GM19372 (cell line): Measurements from ENCODE around the gene LPP.

Experiments
- ATAC-seq: cut with Tn5 transposase; IDR thresholded peaks from one replicate; pipeline ENCODE4 v1.9.1; 2021; ENCODE audit warnings: mild to moderate bottlenecking, low read depth, moderate library complexity; ENCODE audit not compliant: unreplicated experiment

The LPP gene

DNA sequence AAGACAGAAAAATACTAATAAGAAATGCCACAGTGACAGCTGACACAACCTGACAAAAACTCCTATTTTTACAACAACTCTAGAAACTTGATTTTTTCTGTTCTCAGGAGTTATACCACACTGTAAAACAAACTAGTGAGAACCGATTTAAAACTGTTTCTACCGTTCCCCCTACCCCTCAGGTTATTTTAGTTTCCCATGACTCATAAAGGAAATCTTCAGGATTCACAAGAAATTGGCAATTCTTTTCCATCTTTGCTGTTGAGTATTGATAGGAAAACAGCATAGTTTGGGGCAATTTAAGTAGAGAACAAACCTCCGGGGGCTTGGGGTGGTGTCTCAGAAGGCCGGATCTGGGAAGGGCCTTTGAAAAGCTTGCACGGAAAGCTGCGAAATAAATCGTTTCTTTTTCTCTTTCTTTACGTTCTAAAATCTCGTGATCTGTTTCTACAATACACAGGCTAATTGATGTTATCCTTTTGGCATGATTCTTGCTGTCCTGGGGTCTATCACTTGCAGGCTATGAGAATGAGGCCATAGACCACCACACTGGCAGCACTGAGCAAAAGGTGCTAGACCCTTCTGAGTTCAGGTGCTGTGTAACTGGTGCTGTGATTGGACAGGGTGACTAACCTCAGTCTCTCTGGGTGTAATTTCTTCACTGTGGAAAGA, 89.3 kb downstream of the LPP start:
- ATAC-seq, result no peak

DNA sequence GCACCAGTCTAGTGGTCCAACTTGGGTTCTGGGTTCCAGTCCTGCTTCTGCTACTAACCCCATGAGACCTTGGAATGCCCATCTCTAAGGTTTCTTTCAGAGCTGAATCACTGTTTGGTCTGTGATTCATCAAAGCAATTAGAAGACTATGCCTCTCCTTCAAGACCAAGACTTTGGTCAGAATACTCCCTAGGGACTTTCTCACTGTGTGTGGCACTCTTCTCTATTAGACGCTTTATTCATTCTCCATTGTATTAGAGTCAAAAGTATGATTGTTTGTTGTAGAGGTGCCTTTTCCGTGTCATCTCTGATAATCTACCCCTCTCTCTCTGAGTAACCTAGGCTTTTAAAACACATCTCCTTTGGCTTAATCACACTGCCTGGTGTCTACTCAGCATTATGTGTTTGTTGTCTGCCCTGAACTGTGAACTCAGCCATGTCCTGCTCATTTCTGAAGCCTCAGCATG, 90.5 kb downstream of the LPP start:
- ATAC-seq, result no peak

DNA sequence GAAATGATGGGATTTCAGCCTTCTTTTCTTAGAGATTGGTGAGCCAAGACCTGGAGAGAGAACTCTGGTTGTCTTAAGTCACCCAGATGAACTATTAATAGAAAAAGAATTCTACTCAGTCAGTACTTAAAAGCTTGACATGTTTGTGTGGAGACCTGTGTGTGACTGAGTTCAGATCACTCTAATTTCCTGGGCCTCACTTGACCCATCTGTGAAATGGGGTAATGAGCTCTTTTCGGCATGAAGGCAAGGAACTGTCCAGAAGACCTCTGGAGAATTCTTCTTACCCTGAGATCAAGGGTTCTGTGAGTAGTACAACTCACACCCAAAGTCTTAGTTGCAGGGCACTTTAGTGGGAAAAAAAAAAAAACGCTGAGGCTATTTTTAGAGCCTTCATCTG, 92.9 kb downstream of the LPP start:
- no peak for ATAC-seq

DNA sequence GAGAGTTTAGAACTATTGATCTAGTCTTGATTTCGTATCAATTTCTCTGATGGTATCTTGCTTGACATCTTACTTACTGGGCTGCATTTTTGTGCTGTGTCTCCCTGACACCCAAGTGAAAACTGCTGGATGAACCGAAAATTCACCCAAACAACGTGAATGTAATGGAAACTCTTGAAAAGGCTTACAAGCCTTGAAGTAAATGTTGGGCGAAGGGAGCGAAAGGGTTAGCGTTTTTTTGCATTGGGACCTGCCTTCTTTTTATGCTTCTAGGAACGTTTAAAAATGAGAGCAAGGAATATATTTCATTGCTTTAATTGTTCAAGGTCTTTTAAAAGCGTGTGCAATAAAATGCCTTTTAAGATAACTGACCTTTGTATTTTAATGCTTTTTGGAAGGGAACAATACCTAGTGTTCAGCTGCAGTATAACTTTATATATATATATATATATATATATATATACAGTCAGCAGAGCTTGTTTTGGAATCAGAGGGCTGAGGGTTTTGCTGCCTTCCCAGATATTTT, 94.1 kb downstream of the LPP start:
- ATAC-seq, result no peak

DNA sequence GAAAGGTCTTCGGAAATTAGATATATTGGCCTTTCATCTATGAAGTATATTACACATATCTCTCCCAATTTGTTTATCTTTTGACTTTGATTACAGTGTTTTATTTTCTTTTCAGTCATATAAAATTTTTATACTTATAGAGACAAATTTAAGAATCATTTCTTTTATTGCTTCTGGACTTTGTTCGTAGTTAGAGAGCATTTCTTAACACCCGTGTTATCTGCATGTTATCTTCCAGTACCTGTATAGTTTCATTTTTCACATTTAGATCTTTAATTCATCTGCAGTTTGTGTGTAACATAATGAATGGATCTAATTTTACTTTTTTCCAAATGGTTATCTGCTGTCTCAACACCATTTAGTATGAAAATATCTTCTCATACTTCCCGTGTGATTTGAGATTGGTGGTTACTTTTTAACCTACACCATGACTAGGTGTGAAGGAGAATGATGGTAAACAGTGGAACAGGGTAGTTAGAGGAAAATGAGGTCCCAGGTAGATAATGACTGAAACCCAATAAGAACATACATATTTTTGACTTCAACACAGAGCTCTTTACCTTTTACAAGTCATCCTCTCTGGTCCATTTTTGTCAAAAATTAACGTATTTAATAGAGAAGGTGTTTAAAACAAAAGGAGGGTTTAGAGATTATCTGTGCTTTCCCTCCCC, 99.3 kb downstream of the LPP start:
- ATAC-seq, result no peak

DNA sequence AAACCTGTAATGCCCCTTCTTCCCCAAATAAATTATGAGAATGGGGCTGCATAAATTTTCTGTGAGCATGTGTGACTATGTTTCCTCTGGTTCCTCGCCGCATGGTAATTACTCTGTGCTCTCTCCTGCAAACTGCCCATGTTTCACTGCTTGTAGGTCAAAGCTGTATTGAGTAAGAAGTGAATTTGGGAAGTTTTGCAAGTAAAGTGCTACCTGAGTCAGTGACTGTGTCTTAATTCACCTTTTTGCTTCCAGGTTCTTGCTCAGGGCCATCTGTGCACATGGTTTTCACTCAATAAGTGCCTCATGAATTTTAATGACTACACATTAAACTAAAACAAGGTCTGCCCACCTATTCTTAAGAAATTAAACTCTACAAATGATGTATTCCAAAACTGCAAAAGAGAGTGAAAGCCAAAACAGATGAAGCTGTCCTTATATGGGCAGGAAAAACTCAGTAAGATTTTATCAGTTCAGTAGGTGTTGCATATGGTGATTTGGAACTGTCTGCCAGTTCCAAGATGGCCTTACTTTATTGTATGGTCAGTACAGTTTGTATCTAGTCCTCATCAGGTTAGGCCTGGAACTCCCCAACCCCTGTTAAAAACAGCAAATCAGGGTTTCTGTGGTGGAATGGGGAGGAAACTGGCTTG, 100.0 kb downstream of the LPP start:
- no peak for ATAC-seq

DNA sequence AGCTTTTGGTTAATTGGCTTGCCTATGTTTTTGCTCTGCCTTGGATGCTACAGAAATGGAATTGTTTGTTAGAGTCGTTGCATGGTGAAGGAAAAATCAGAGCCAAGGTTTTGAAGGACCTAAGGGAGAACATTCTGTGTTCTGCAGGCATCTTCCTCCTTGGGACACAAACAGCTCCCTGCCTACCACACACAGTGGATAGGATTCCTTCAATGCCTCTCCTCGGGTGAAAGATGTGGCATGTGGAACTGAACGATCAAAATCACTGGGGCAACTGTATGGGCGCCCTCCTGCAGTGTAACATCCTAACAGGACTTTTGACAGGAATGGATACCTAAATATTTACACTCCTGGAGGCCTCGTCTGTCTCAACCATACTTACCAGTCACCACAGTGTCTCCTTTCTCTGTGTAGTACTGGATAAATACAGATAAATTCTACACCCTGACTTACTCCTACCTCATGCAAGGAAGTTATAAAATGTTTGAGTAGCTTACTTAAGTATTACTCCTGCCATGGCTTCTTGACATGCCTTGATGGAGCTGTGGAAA, 100.6 kb downstream of the LPP start:
- ATAC-seq, result no peak

DNA sequence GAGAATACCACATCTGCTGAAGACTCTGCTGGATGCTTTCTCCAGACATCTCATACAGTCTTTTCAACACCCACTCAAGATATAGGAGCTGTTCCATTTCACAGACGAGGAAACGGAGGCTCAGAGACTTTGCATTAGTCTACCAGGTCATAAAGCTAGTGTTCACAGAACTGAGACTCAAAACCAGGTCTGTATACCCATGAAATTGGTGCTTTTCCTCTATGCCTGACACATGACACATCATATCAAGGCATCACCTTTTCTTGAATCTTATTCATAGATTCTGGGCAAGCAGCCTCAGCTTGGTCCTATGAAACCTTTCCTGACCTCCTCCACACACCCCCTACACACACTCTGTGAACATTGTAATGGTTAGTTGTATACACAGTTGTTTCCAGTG, 101.2 kb downstream of the LPP start:
- no peak for ATAC-seq

DNA sequence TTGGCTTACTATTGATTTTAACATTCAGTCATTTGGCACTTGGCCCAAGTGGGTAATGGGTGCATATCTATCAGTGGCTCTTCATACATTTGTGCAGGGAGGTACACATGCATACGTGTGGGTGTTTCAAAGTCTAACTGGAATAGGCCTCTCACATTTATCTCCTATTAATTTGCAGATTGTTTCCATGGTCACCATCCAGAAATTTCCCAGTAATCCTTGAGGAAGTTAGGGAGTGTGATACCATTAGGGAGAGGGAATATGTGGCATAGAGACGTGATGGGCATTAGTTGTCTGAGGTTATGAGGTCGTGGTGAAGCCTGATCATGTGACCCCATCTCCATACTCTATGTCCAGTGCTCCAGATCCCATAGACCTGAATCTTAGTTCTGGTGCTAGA, 102.8 kb downstream of the LPP start:
- no peak for ATAC-seq

DNA sequence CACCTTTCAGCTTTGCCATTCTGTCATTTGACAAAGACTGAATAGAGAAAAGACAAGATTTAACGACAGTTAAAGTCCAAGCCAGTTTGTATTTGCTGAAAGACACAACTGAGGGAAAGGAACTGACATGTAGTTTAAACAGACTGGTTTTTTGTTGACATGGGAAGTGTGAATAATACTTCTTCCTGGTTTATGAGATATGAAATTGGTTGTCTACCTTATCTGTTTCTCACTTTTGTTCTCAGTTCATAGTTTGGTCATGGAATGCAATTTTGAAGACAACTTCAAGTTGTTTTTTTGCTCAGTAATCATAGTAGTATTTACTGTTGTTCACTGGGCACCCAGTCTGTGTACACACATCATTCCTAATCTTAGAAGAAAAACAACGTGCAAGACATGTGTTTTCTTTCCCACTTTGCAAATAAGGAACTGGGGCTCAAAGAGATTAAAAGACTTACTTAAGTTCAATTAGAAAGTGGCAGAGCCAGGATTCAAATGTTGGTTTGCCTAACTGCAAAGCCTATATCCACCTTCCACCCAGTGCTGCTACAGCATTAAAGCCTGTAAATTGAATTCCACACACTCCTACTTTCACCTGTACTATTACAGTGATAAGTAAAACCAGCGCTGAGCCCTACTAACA, 103.5 kb downstream of the LPP start:
- ATAC-seq, result no peak

DNA sequence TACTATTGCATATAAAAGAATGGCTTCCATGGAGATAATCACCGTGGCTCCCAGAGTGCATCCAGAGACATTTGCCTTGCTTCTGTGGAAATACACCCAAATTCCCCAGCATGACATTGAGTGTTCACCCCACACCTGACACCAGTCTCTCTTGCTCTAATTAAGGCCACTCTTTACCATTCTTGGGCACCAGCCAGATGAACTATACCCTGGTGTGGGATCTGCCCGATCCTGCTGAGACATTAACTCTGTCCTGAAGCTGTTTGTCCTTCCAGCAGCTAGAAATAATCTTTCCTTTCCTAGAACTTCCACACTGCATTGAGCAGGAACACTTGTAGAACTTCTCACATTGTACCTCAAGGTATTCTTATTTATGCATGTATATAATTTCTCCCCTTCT, 105.2 kb downstream of the LPP start:
- ATAC-seq, result no peak

DNA sequence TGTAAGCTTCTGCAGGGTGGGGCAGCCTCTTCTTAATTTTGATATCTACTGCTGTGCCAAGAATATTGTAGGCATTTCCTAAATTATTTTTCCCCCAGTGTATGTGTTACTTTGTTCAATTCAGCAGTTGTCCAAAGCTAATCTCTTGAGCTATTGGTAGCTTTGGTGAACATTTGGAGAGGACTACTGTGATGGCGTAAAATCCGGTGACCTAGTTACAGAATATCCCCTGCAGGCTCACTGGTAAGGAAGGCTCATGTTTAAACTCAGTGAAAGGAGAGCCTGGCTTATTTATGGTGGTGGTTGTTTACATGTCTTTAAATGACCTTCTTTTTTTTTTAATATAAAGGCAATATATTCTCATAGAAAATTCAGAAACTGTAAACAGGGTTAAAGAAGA, 105.6 kb downstream of the LPP start:
- ATAC-seq, result no peak

DNA sequence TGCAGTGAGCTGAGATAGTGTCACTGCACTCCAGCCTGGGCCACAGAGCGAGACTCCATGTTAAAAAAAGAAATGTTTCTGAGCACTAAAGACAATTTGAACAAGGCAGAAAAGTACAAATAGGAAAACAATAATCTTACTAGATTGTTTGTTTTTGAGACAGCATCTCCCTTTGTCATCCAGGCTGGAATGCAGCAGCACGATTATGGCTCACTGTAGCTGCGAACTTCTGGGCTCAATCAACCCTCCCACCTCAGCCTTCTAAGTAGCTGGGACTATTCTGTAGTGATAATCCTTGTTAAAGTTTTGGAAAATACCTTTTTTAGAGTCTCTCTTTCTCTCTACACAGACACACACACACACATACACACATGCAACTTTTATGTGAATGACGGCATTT, 107.1 kb downstream of the LPP start:
- ATAC-seq, result no peak

DNA sequence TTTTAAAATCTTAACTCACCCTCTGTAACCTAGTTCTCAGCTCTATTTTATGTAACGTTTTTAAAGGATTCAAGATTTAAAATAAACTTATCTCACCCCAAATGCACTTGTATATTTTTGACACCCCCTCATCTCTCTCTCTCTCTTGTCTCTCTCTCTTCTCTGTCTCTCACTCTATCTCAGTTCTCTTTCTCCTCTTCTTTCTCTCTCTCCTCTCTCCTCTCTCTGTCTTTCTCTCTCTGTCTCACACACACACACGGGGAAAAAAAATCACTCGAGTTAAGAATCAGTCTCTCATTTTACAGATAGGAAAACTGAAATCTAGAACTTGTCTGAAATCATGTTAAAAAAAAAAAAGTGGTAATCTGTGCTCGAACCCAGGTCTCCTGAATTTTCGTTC, 108.5 kb downstream of the LPP start:
- no peak for ATAC-seq

DNA sequence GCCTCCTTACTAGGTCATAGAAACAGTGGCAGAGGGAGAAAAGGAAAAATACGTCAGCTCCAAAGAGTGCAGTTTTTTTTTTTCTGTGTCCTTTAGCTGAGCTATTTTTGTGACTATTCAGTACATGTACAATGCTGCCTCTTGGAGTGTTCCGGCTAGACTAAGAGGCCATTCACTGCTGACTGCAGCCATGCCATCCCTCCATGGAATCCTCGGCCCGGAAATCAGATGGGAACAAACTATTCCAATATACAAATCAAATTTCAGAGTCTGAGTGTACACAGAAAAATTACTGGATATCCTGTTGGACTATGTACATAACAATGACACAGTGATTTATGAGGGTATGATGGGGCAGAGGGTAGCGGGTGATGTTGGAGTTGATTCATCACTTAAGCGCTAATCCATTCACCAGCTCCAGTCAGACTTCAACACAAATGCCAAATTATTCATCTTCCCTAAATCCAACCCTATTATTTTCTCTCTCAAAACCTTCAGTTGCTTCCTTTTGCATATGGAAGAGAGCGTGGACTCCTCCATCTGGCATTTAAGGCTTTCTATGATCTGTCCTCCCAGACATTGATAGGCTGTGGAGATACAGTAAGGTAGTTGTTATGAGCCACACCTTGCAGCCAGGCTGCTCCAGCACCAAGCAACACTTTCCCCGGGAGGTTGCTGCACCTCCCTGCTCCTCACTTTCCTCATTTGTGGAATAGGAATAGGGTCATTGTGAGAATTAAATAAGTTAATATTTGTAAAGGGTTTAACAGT, 109.1 kb downstream of the LPP start:
- ATAC-seq, result no peak

DNA sequence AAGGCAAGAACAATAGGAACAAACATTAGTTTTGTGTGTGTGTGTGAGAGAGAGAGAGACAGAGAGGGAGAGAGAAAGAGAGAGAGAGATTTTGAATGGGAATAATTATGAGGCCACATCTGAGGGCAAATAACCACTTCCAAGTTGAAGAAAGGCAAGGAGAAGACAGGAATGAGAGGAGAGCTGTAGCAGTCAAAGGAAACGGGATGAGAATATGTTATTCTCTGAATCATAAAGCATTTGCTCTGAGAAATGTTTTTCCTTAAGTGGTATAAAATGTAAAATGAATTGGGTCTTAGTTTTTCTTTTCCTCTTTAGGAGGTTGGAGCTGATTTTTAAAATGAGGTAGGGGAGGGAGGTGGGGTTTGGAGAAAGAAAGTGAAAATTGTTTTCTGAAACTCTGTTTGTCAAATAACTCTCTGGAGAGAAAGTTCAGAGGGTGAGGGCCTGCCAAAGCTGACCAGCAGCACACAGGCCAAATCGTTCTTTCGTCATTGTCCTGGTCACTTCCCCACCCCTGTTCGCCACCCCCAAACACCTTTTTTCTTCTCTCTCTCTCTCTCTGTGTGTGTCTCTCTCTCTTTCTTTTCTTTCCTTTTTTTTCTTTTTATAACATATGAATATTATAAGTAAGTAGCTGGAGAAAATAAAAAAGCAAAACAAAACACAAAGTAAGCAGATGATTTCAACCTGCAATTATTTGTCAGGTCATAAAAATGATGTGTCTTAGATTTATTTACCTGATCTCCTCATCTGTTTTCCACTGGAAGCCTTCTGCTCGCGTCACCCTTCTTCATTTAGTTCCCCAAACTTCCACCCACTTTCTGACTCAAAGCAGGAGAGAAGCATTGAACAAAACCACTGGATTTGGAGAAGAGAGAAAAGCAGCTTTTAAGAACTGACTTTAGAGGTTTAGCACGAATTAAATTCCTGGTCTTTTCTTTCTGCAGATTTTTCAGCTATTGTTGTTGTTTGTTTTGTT, 110.6 kb downstream of the LPP start:
- no peak for ATAC-seq

DNA sequence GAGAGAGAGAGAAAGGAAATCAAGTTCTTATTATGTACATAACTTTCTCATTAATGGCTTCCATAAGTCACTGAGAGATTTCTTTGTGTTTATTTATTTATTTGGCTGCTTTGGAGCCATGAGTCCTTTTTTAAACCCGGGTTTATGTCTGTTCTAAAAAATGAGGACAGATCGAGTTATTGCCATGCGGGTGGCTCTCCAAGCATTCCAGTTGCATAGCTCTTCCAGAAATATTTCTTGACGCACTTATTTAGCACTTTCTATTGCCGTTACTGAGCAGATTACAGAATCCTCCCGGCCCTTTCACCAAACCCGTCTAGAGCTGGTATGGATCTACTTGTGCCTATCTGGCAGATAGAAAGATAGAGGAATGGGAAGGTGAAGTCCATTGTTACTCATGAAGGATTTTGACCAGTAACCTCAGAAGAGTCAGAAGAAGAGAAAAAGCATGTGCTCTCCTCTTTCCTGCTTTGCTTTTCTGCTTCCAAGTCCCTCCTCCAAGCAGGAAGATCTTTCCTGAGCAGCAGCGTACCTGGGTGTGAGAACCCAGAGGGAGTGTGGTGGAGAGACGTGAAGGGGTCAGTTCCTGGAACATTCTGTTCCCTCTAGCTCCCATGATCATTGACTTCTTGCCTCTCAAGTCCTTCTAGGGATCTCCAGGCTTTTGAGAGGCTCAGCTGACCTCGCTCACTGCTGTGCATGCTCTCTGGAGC, 112.8 kb downstream of the LPP start:
- ATAC-seq, result no peak

DNA sequence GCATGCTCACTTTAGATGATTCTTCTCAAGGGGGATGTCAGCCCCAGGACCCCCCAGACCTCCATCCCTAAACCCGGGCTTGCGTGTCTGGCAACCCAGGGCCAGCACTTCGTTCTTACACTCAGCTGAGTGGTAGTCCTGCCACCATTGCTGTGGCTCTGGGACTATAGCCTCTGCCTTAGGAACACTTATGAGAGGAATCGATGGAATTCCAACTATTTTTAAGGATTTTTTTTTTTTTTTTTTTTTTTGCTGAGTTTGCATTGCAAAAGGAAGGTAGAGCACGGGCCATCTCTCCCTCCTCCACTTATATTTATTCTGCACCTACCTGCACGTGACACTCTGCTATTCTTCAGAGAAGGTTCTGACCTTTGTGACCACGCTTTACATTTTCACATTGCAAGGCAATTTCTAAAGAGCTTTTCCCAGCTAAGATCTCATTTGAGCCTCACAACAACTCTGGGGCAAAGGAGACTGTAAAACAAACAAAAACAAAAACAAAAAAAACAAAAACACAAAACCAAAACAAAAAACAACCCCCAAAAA, 113.9 kb downstream of the LPP start:
- no peak for ATAC-seq
